GM23338 (cell line): ENCODE data around the gene STRA6. TPM values are rescaled to one million over a fixed set of nuclear protein-coding genes. Genes with fewer than 3 reads are reported as not detected.

Source experiments
- ZNF462 ChIP-seq: fragments of 250-450 bp; sonication (Bioruptor Pico); IDR thresholded peaks from 2 replicates; pipeline ENCODE4 v1.5.0; 2020; ENCODE audit warnings: mild to moderate bottlenecking, moderate library complexity
- polyA plus RNA-seq: library from polyadenylated mRNA; unstranded; fragments of >200 nt; fragmentation: Nextera tagmentation; extraction: Ambion mirVana; gene quantifications from 2 replicates; pipeline ENCODE4 v1.2.1, GENCODE V29; 2016
- total RNA-seq: library from RNA; depleted of rRNA; stranded (reverse); fragments of >200 nt; shearing (Covaris generic); gene quantifications from 2 replicates; pipeline ENCODE4 v1.2.3, GENCODE V29; 2014
- TF ChIP-seq, protein P1 (sequence below): IDR thresholded peaks from one replicate; pipeline ENCODE4 v1.6.1; 2018; ENCODE audit warnings: antibody characterized with exemption; ENCODE audit not compliant: unreplicated experiment
- TF ChIP-seq, protein P2 (sequence below), 2 experiments: fragments of 200-600 bp in 1 of 2; sonication (generic) in 1 of 2; conservative IDR thresholded peaks; 2 replicates each; pipeline versions ENCODE4 v1.5.1 to v1.6.1; 2016 to 2017; ENCODE audit warnings: antibody characterized with exemption in 2 of 2, low read depth in 2 of 2, mild to moderate bottlenecking in 2 of 2, moderate library complexity in 1 of 2

STRA6 gene
- total and polyA plus RNA-seq, 2 experiments from 2014 or later: 8.2 to 9.9 TPM

GRCh38 chr15:74172701-74173379 lies 29.7 kb downstream of the STRA6 start (continued):
- TF ChIP-seq ZNF462 (CRISPR knock-in tag): no peak
- TF ChIP-seq, protein P1, sequence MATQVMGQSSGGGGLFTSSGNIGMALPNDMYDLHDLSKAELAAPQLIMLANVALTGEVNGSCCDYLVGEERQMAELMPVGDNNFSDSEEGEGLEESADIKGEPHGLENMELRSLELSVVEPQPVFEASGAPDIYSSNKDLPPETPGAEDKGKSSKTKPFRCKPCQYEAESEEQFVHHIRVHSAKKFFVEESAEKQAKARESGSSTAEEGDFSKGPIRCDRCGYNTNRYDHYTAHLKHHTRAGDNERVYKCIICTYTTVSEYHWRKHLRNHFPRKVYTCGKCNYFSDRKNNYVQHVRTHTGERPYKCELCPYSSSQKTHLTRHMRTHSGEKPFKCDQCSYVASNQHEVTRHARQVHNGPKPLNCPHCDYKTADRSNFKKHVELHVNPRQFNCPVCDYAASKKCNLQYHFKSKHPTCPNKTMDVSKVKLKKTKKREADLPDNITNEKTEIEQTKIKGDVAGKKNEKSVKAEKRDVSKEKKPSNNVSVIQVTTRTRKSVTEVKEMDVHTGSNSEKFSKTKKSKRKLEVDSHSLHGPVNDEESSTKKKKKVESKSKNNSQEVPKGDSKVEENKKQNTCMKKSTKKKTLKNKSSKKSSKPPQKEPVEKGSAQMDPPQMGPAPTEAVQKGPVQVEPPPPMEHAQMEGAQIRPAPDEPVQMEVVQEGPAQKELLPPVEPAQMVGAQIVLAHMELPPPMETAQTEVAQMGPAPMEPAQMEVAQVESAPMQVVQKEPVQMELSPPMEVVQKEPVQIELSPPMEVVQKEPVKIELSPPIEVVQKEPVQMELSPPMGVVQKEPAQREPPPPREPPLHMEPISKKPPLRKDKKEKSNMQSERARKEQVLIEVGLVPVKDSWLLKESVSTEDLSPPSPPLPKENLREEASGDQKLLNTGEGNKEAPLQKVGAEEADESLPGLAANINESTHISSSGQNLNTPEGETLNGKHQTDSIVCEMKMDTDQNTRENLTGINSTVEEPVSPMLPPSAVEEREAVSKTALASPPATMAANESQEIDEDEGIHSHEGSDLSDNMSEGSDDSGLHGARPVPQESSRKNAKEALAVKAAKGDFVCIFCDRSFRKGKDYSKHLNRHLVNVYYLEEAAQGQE: no peak
- TF ChIP-seq, protein P2, sequence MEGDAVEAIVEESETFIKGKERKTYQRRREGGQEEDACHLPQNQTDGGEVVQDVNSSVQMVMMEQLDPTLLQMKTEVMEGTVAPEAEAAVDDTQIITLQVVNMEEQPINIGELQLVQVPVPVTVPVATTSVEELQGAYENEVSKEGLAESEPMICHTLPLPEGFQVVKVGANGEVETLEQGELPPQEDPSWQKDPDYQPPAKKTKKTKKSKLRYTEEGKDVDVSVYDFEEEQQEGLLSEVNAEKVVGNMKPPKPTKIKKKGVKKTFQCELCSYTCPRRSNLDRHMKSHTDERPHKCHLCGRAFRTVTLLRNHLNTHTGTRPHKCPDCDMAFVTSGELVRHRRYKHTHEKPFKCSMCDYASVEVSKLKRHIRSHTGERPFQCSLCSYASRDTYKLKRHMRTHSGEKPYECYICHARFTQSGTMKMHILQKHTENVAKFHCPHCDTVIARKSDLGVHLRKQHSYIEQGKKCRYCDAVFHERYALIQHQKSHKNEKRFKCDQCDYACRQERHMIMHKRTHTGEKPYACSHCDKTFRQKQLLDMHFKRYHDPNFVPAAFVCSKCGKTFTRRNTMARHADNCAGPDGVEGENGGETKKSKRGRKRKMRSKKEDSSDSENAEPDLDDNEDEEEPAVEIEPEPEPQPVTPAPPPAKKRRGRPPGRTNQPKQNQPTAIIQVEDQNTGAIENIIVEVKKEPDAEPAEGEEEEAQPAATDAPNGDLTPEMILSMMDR (conservative IDR thresholded peaks at IDR 0.05; ENCODE audit: low read depth in 2 of 2): no peak
